Esophagus squamous epithelium (tissue), 4 donors: ENCODE data around the gene CHMP4A.

Experiments used
- CTCF ChIP-seq, 6 experiments: fragments of 450-650 bp in 4 of 6; fragments of 200-600 bp in 2 of 6; sonication (generic) in 2 of 6; IDR thresholded peaks; one replicate each; pipeline ENCODE4 v1.5.1; 2016 to 2019; ENCODE audit warnings: antibody characterized with exemption in 6 of 6, mild to moderate bottlenecking in 4 of 6, moderate library complexity in 4 of 6
- POLR2A ChIP-seq, 4 donors: fragments of 450-650 bp; IDR thresholded peaks; one replicate each; pipeline ENCODE4 v1.6.1; 2017; ENCODE audit warnings: antibody characterized with exemption in 4 of 4, mild to moderate bottlenecking in 4 of 4, moderate library complexity in 3 of 4

GRCh38 chr14:24251880-24252288 lies 38.6 kb upstream of the CHMP4A start:
- TF ChIP-seq CTCF (IDR thresholded peaks at IDR 0.05) (peak in 1 of 6 experiments; percentile 8), POLR2A (IDR thresholded peaks at IDR 0.05) (no peak)
